HG03095 (cell line): Measurements from ENCODE around the gene ADCY1.
"Not testable (repeated sequence)": the region's sequence is repeated elsewhere in the genome, so short reads cannot be mapped to it uniquely, and the experiment has no call there.

ENCODE experiments used
- ATAC-seq: cut with Tn5 transposase; IDR thresholded peaks from one replicate; pipeline ENCODE4 v1.9.1; 2021; ENCODE audit warnings: moderate library complexity; ENCODE audit not compliant: unreplicated experiment

Gene ADCY1

DNA sequence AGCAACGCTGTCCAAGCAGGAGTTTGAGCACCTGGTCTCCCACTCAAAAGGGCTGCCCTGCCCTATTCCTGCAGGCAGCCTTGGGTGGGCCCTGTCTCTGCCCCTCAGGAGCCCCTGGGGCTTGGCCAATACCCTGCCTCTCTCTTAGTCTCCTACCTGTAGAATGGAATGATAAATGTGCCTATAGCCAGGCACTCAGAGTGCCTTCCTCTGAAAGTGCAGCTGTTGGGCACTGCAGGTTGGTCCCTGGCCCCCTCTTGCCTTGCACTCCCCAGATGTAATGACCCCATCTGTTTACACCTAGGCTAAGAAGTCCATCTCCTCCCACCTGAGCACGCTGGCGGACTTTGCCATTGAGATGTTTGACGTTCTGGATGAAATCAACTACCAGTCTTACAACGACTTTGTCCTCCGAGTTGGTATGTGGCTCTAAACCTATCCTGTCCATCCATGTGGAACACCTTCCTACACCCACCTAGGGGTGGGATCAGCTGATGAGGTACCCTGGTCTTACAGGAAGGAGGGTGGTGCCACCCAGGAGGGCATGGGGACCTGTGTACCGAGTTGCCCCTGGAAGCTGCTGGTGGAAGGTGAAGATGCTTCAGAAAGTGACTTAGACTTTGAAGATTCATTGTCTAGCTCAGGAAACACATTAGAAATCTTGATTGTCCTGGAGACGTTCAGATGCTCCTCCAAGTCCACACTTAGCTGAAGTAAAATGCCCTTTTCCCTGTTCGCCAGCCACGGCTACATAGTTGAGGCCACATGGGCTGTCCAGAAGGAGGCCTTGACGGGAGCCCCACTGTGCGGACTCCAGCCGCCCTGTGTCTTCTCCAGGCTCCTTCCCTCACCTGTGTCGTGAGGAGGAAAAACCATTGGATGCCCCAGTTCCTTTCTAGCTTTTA is 134.1 kb downstream of the ADCY1 start:
- no peak for ATAC-seq

GRCh38 chr7:45709168-45710042 is 135.2 kb downstream of the ADCY1 start:
- no peak for ATAC-seq

- no peak for ATAC-seq
Observed at GRCh38 chr7:45710271-45711160, 136.3 kb downstream of the ADCY1 start.

GRCh38 chr7:45711161-45711490 is 137.0 kb downstream of the ADCY1 start:
- ATAC-seq = no peak

GRCh38 chr7:45712057-45712689 is 138.0 kb downstream of the ADCY1 start:
- ATAC-seq = no peak

DNA sequence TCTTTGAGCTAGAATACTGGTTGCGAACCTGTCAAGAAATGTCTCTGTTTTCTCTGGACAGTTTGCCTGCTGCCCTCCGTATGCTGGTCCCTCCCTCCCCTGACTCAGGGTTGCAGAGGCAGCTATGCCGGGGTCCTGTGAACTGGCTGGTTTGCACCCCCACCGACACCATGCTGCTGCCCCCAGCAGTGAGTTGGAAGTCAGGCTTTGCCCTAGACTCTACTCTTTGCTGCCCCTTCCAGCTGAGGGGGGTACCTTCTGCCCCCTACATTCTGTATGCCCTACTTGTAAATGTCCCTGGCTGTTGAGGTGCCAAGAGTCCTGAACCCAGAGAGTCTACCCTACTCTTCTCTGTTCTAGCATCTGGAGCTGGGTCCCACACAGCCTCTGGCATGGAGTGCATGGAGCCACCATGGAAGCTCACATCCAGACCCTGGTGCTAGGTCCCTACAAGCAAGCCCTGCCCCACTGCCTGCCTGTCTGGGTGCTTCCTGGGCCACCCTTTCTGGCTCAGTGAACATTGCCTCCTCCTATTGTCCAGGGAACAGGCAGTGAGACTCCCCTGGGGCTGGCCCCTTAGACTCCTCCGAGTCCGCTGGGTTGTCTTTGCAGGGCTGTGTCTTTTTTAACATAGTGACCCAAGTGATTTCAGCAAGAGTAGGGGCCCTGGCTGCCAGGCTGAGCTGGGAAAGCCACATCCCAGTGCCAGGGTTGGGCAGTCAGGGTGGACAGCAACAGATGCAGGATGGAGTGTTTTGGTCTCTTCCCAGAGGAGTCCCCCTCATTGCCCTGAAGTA is 138.9 kb downstream of the ADCY1 start:
- no peak for ATAC-seq

DNA sequence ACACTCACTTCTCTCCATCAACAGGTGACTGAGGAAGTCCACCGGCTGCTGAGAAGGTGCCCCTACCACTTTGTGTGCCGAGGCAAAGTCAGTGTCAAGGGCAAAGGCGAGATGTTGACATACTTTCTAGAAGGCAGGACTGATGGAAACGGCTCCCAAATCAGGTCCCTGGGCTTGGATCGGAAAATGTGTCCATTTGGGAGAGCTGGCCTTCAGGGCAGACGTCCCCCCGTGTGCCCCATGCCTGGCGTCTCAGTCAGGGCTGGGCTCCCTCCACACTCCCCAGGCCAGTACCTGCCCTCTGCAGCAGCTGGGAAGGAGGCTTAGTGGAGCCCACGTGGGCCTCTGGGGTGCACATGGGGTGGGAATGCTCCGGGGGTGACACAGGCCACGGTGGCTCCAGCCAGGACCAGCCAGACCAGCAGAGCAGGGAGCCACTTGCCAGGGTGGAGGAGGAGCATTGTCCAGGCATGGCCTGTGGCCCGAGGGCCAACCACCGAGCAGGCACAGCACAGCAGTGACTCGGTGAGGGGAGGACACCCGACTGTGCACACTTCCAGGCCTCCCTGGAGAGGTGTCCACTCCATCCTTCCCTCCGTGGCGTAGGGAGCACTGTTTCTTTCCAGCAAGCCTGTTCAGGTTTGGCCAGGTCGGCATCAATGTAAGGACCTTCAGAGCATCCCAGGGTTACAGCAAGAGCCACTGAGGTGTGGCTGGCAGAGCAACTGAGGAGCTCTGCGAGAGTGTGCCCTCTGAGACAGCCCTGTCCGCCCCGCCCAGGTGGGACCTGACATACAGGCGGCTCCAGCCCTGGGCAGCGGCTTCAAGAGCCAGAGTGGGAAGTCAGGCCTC is 139.7 kb downstream of the ADCY1 start:
- no peak for ATAC-seq

DNA sequence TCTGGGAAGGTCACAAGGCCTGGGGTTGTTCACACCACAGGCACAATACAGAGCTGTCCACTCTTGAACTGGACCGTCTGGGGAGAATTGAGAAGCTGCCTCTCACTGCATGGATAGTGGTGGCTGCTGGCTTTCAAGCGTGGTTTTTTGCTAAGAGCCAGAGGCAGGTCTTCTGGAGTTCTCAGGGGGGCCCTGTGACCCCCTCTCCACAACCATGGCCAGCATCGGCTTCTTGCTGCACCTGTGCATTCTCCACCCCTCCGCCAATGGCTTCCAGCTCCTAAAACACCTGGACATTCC is 140.3 kb downstream of the ADCY1 start:
- ATAC-seq = no peak

GRCh38 chr7:45715471-45716352 is 141.5 kb downstream of the ADCY1 start:
- ATAC-seq = no peak

DNA sequence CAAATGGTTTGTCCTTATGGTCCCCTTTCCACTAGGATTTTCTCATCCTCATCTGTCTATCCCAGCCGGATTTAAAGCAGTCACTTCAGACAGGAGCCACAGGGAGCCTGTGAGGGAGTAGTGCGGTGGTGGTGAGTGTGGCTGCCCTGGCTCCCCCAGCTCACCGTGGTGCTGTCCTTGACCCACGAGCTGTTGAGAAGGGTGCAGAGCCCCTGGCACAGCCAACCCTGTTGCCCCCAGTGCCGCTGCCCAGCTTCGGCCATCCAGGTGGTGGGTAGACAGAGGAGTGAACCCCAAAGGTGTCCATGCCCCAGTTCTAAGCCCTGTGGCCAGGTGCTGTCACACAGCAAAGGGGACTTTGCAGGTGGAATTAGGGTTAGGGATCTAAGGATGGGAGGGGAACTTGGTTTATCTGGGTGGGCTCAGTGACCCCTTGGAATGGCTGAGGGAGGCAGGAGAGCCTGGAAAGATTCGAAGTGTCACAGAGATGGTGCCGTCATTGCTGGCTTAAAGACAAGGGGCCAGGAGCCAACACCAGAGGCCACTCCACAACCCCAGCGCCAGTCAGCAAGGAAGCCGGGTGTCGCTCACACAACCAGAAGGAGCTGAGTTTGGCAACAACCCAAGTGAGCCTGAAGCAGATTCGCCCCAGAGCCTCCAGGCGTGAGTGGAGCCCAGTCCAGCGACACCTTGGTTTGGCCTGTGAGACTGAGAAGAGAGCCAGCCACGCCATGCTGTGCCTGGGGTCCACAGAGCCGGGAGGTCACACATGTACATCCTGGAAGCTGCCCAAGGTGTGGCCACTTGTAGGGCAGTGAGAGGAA is 142.4 kb downstream of the ADCY1 start:
- no peak for ATAC-seq

- ATAC-seq = no peak
Observed at GRCh38 chr7:45717537-45718235, 143.5 kb downstream of the ADCY1 start.

- no peak for ATAC-seq
Observed at GRCh38 chr7:45718464-45719330, 144.5 kb downstream of the ADCY1 start.

DNA sequence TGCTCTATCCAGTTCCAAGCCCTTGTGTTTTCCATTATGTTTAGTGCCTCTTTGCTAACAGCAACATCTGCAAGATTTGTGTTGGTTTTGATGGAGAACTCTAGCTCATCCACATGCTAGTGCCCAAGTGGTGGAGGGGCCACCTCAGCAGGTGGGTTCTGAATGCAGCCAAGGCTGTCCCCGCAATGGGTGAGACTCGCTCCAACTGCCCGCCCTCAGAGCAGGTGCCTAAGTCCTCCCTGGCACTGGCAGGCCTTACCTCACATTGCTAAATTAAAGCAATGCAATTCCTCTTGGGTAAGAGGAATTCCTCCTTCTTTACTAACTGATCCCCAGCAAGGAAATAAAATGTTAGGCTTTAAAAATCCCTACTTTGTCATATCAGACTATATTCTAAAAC is 146.8 kb downstream of the ADCY1 start:
- no peak for ATAC-seq

DNA sequence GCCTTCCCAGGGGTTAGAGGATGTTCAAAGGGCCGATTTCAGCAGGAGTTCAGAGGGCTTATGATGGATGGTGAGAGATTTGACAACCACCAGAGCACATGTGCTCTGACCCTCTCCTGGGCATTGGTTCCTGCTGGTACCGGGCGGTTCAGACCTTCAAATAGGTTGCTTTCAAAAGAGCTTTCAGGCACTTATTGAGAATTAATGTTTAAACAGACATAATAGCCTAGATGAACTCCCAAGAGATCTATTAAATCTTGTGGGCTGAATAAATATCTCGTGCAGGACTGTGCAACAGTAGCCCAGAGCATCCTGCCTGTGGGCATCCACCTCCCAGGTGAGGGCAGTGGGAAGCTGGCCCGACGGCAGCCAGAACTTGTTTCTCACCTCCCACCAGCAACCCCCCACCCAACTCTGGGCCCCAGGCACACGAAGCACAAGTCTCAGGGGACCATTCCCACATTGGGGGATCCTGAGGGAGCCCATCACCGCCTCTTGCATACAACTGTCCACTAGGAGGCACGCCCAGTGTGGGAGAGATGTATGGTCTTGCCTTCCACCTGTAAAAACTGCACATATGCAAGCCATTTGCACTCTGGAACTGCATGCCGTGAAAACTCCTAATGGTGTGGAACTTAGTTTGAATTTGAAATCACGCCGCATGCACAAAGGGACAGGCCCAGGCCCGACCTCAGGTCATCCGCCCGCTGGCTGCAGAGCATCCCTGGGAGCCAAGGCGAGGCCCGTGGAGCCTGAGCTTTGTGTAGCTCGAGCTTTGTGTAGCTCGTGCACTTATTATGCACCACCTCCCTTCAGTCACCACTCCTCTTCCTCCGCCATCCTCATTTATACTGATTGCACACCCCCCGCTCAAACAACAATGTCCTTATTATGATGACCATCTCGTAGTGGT is 147.8 kb downstream of the ADCY1 start:
- no peak for ATAC-seq

- not testable (repeated sequence) for ATAC-seq
Observed at GRCh38 chr7:45725231-45725630, 151.1 kb downstream of the ADCY1 start.
